Measurements from ENCODE around the gene POLR2L. TPM values are rescaled to one million over a fixed set of nuclear protein-coding genes. Genes with fewer than 3 reads are reported as not detected.
A peak's percentile ranks its signal among the peaks of the same experiment; 100 is the strongest.

The POLR2L gene
- total and polyA plus RNA-seq, 5 donors from 2014 or later: 43.1 to 101 (median 74.3) TPM

DNA sequence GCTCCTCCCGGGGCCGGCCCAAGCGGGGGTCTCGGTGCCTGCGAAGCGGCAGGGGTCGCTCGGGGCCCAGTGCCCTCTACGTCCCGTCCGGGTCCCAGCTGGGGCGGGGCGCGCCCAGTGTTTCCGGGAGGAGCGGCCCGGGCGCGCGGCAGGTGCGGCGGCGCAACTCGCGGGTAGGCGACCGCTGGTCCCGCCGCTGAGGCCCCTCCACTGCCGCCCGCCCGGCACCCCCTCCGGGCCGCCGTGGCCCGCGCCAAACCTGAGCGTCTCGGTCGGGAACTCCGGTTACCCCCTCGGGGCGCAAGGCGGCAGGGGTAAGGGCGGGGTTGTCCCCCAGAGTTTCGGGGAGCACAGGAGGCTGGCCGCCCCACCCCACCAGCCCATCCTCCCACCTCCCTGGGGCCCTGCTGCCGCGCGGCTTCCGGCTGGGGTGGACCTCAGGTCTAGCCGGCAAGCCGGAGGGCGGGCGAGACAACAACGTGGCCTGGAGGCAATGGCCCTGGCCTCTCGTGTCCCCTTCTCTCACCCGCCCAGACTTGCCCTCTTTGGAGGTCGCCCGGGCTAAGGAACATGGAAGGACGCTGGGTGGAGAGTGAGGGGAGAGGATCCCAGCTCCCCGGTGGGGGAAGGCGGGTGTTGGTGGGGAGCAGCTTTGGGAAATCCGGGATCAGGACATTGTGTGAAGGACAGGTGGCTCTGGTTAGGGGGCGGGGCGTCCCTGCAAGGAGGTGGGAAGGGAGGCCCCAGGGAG, 15.0 kb downstream of the POLR2L start:
- Histone ChIP-seq H3K4me3 (ENCODE audit: low read depth, low read length) (no peak overlapping the region), H3K9me3 (ENCODE audit: control insufficient read depth in 2 of 2, low read length in 2 of 2) (no peaks in the 10 kb centered on the region), H3K27me3 (ENCODE audit: control insufficient read depth, insufficient read depth, low read length) (no peaks in the 10 kb centered on the region), H3K36me3 (ENCODE audit: control insufficient read depth, insufficient read depth, low read length) (peaks cover 8% of the 10 kb centered on the region), H3K27ac (ENCODE audit: insufficient read depth, low read length, poor library complexity, severe bottlenecking) (no peak overlapping the region), H3K4me1 (ENCODE audit: control insufficient read depth, insufficient read depth, low read length, poor library complexity, severe bottlenecking) (peaks cover 55% of the 10 kb centered on the region)
- peak in 1 of 3 donors; percentile 61 for DNase-seq
- no peaks in the 10 kb centered on the region for H3K9me3 Mint-ChIP-seq
- H3K27ac Mint-ChIP-seq: no peak overlapping the region
- H3K4me3 Mint-ChIP-seq: peak overlapping the region; percentile 67 to 89 (median 82)
- H3K27me3 Mint-ChIP-seq: peaks cover 39% of the 10 kb centered on the region
- peaks cover 9% of the 10 kb centered on the region for H3K36me3 Mint-ChIP-seq
- ATAC-seq (ENCODE audit: low read depth in 2 of 2): peak in 1 of 2 donors; percentile 7
- peaks cover 0 to 47% (median 12%) of the 10 kb centered on the region in 4 donors for H3K4me1 Mint-ChIP-seq

DNA sequence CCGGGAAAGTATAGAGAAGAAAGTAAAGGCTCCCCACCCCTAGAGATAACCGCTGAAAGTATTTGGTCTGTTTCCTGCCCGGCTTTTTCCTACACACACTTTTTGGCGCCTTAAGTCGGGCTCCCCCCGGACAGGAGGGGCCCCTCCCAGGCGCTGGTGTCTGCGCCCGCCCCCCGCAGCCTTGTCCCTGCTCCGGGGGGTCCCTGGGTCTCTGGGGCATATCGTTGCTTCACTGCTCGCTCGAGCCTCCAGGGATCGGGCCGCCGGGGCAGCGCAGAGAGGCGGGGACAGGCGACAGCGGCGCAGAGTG, 15.5 kb downstream of the POLR2L start:
- Histone ChIP-seq H3K27ac (ENCODE audit: insufficient read depth, low read length, poor library complexity, severe bottlenecking) (no peak overlapping the region), H3K27me3 (ENCODE audit: control insufficient read depth, insufficient read depth, low read length) (no peaks in the 10 kb centered on the region), H3K4me1 (ENCODE audit: control insufficient read depth, insufficient read depth, low read length, poor library complexity, severe bottlenecking) (peaks cover 52% of the 10 kb centered on the region), H3K9me3 (ENCODE audit: control insufficient read depth in 2 of 2, low read length in 2 of 2) (no peaks in the 10 kb centered on the region), H3K4me3 (ENCODE audit: low read depth, low read length) (no peak overlapping the region), H3K36me3 (ENCODE audit: control insufficient read depth, insufficient read depth, low read length) (peaks cover 10% of the 10 kb centered on the region)
- Mint-ChIP-seq H3K9me3 (no peaks in the 10 kb centered on the region), H3K36me3 (peaks cover 10% of the 10 kb centered on the region), H3K4me1 (peaks cover 0 to 49% (median 12%) of the 10 kb centered on the region in 4 donors), H3K4me3 (peak overlapping the region; percentile 77 to 91 (median 84)), H3K27ac (no peak overlapping the region), H3K27me3 (peaks cover 37% of the 10 kb centered on the region)
- DNase-seq (peak in 1 of 3 donors; percentile 45), ATAC-seq (ENCODE audit: low read depth in 2 of 2) (peak in 1 of 2 donors; percentile 7)

DNA sequence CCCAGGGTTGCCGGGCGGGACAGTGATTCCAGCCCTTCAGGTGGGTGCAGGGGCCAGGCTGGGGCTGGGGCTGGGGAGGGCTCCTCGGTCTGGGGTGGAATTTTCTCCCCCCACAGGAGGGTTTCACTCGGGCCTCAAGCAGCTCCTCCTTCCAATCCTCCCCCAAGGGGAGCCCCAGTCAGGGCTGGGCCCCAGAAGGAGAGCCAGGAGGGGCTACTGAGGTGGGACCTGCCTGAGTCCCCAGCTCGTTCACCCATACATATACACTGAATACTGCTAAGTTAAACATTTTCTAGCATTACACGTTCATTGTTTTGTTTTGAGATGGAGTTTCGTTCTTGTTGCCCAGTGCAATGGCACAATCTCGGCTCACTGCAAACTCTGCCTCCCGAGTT, 16.1 kb downstream of the POLR2L start:
- peaks cover 10% of the 10 kb centered on the region for H3K36me3 ChIP-seq (ENCODE audit: control insufficient read depth, insufficient read depth, low read length)
- H3K9me3 ChIP-seq (ENCODE audit: control insufficient read depth in 2 of 2, low read length in 2 of 2): no peaks in the 10 kb centered on the region
- H3K4me1 ChIP-seq (ENCODE audit: control insufficient read depth, insufficient read depth, low read length, poor library complexity, severe bottlenecking): peaks cover 50% of the 10 kb centered on the region
- H3K27ac ChIP-seq (ENCODE audit: insufficient read depth, low read length, poor library complexity, severe bottlenecking): no peak overlapping the region
- Mint-ChIP-seq H3K4me1 (peaks cover 0 to 50% (median 13%) of the 10 kb centered on the region in 4 donors), H3K27me3 (peaks cover 31% of the 10 kb centered on the region), H3K36me3 (peaks cover 10% of the 10 kb centered on the region), H3K27ac (no peak overlapping the region), H3K4me3 (peak overlapping the region; percentile 77 to 91 (median 84)), H3K9me3 (no peaks in the 10 kb centered on the region)
- H3K27me3 ChIP-seq (ENCODE audit: control insufficient read depth, insufficient read depth, low read length): no peaks in the 10 kb centered on the region
- ATAC-seq (ENCODE audit: low read depth in 2 of 2) (no peak), DNase-seq (no peak)
- H3K4me3 ChIP-seq (ENCODE audit: low read depth, low read length): no peak overlapping the region

DNA sequence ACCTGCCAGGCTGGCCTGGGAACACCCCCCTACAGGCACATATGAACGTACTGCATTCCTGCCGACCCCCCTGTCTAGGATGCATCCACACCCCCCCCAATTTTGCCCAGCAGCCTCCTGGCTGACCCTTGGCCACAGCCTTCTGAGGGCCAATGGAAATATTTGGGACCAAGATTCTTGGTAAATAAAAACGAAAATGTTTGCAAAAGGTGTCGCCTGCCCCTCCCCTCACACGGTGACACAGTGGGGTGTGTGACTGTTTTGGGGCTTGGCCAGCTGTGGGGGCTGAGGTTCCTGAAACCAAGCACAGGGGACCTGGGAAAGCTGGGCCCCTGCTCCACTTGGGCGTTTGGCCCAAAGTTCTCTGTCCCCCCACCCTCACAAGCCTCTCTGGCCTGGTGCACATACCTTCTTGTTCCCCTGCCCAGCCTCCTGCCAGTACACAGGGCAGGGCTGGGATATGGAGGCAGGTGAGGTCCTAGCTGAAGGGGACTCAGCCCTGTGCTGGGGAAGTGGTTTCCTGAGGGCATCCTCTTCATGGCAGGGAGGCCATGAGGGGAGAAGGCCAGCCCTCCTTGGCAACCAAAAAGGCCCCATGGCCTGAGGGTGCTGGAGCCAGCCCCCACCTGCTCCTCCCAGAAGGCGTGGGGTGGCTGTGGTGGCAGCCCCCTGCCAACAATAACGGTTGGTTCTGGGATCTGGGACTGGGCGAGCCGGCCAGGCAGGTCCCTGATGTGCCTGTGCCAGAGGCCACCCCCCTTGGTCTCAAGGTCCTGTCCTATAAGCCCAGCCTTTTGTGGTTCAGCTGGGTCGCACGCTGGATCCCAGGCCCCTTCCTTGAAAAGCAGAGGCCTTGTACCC, 16.7 kb downstream of the POLR2L start:
- Mint-ChIP-seq H3K9me3 (no peaks in the 10 kb centered on the region), H3K27me3 (peaks cover 30% of the 10 kb centered on the region), H3K4me1 (peaks cover 0 to 54% (median 16%) of the 10 kb centered on the region in 4 donors), H3K27ac (no peak overlapping the region), H3K4me3 (peak overlapping the region in 1 of 4 donors; percentile 85), H3K36me3 (peaks cover 10% of the 10 kb centered on the region)
- H3K4me1 ChIP-seq (ENCODE audit: control insufficient read depth, insufficient read depth, low read length, poor library complexity, severe bottlenecking): peaks cover 50% of the 10 kb centered on the region
- no peaks in the 10 kb centered on the region for H3K9me3 ChIP-seq (ENCODE audit: control insufficient read depth in 2 of 2, low read length in 2 of 2)
- no peak for ATAC-seq (ENCODE audit: low read depth in 2 of 2)
- H3K27ac ChIP-seq (ENCODE audit: insufficient read depth, low read length, poor library complexity, severe bottlenecking): no peak overlapping the region
- peaks cover 10% of the 10 kb centered on the region for H3K36me3 ChIP-seq (ENCODE audit: control insufficient read depth, insufficient read depth, low read length)
- H3K27me3 ChIP-seq (ENCODE audit: control insufficient read depth, insufficient read depth, low read length): no peaks in the 10 kb centered on the region
- no peak overlapping the region for H3K4me3 ChIP-seq (ENCODE audit: low read depth, low read length)
- DNase-seq: no peak

DNA sequence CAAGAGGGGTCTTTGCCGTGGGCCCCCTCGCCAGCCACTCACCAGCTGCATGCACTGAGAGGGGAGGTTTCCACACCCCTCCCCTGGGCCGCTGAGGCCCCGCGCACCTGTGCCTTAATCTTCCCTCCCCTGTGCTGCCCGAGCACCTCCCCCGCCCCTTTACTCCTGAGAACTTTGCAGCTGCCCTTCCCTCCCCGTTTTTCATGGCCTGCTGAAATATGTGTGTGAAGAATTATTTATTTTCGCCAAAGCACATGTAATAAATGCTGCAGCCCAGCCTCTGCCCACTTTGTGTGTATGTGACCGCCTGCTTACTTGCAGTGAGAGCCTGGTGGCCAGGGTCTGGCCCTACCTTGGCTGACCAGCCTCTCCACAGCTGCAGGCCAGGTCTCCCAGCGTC, 17.4 kb downstream of the POLR2L start:
- peaks cover 10% of the 10 kb centered on the region for H3K36me3 ChIP-seq (ENCODE audit: control insufficient read depth, insufficient read depth, low read length)
- no peaks in the 10 kb centered on the region for H3K9me3 ChIP-seq (ENCODE audit: control insufficient read depth in 2 of 2, low read length in 2 of 2)
- DNase-seq (no peak), ATAC-seq (ENCODE audit: low read depth in 2 of 2) (no peak)
- no peak overlapping the region for H3K27ac ChIP-seq (ENCODE audit: insufficient read depth, low read length, poor library complexity, severe bottlenecking)
- peak overlapping the region in 1 of 3 donors; percentile 56 for H3K27ac Mint-ChIP-seq
- H3K9me3 Mint-ChIP-seq: no peaks in the 10 kb centered on the region
- H3K4me3 ChIP-seq (ENCODE audit: low read depth, low read length): no peak overlapping the region
- peaks cover 30% of the 10 kb centered on the region for H3K27me3 Mint-ChIP-seq
- H3K4me3 Mint-ChIP-seq: peak overlapping the region in 2 of 4 donors; percentile 54 to 74
- H3K4me1 Mint-ChIP-seq: peaks cover 0 to 51% (median 16%) of the 10 kb centered on the region in 4 donors
- peaks cover 47% of the 10 kb centered on the region for H3K4me1 ChIP-seq (ENCODE audit: control insufficient read depth, insufficient read depth, low read length, poor library complexity, severe bottlenecking)
- H3K27me3 ChIP-seq (ENCODE audit: control insufficient read depth, insufficient read depth, low read length): no peaks in the 10 kb centered on the region
- peaks cover 10% of the 10 kb centered on the region for H3K36me3 Mint-ChIP-seq

DNA sequence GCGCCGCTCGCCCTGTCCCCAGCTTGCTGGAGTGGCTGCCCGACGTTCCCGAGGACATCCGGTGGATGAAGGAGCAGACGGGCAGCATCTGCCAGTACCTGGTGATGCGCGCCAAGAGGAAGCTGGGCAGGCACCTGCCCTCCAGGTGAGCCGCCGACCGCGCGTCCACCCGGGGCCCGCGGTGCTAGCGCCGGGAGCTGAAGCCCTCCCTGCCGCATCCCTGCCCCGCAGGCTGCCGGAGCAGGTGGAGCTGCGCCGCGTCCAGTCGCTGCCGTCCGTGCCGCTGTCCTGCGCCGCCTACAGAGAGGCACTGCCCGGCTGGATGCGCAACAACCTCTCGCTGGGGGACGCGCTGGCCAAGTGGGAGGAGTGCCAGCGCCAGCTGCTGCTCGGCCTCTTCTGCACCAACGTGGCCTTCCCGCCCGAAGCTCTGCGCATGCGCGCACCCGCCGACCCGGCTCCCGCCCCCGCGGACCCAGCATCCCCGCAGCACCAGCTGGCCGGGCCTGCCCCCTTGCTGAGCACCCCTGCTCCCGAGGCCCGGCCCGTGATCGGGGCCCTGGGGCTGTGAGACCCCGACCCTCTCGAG, 17.9 kb downstream of the POLR2L start:
- DNase-seq: no peak
- Mint-ChIP-seq H3K4me3 (peak overlapping the region in 1 of 4 donors; percentile 54), H3K4me1 (peaks cover 0 to 46% (median 16%) of the 10 kb centered on the region in 4 donors), H3K27me3 (peaks cover 27% of the 10 kb centered on the region), H3K36me3 (peaks cover 10% of the 10 kb centered on the region), H3K9me3 (no peaks in the 10 kb centered on the region), H3K27ac (no peak overlapping the region)
- ATAC-seq (ENCODE audit: low read depth in 2 of 2): no peak
- no peak overlapping the region for H3K4me3 ChIP-seq (ENCODE audit: low read depth, low read length)
- H3K9me3 ChIP-seq (ENCODE audit: control insufficient read depth in 2 of 2, low read length in 2 of 2): no peaks in the 10 kb centered on the region
- H3K36me3 ChIP-seq (ENCODE audit: control insufficient read depth, insufficient read depth, low read length): peaks cover 10% of the 10 kb centered on the region
- H3K4me1 ChIP-seq (ENCODE audit: control insufficient read depth, insufficient read depth, low read length, poor library complexity, severe bottlenecking): peaks cover 42% of the 10 kb centered on the region
- no peak overlapping the region for H3K27ac ChIP-seq (ENCODE audit: insufficient read depth, low read length, poor library complexity, severe bottlenecking)
- H3K27me3 ChIP-seq (ENCODE audit: control insufficient read depth, insufficient read depth, low read length): no peaks in the 10 kb centered on the region

DNA sequence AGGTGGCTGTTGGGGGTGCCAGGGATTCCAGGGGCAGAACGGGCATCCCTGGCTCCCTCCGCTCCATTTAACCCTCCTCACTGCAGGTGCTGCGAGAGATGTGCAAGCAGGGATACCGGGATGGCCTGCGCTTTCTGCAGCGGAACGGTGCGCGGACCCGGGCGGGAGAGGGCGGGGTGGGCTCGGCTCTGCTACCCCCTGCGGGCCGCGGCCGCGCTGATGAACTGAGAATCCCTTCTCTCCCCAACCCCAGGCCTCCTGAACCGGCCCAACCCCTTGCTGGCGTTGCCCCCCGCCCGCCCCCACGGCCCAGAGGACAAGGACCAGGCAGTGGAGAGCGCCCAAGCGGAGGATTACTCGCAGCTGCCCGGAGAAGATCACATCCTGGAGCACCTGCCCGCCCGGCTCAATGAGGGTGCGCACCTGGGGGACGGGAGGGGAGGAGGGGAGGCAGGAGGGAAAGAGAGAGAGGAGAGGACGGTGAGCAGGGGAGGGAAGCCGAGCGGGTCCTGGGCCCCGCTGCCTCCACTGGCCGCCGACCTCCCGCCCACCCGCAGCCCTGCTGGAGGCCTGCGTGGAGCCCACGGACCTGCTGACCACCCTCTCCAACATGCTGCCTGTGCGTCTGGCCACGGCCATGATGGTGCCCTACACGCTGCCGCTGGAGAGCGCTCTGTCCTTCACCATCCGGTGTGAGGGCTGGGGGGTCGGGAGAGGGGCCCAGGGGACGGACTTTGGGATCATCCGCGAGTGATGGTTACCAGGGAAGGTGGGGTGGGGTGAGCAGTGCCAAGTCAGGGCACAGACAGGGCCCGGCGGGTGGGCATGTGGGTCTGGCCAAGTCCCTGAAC, 18.7 kb downstream of the POLR2L start:
- ATAC-seq (ENCODE audit: low read depth in 2 of 2) (no peak), DNase-seq (no peak)
- H3K27ac ChIP-seq (ENCODE audit: insufficient read depth, low read length, poor library complexity, severe bottlenecking): no peak overlapping the region
- Mint-ChIP-seq H3K36me3 (peaks cover 10% of the 10 kb centered on the region), H3K4me3 (peak overlapping the region in 2 of 4 donors; percentile 38 to 41), H3K9me3 (no peaks in the 10 kb centered on the region), H3K4me1 (peaks cover 0 to 40% (median 16%) of the 10 kb centered on the region in 4 donors), H3K27ac (no peak overlapping the region), H3K27me3 (peaks cover 19% of the 10 kb centered on the region)
- H3K4me1 ChIP-seq (ENCODE audit: control insufficient read depth, insufficient read depth, low read length, poor library complexity, severe bottlenecking): peaks cover 40% of the 10 kb centered on the region
- H3K36me3 ChIP-seq (ENCODE audit: control insufficient read depth, insufficient read depth, low read length): peaks cover 10% of the 10 kb centered on the region
- H3K9me3 ChIP-seq (ENCODE audit: control insufficient read depth in 2 of 2, low read length in 2 of 2): no peaks in the 10 kb centered on the region
- no peak overlapping the region for H3K4me3 ChIP-seq (ENCODE audit: low read depth, low read length)
- no peaks in the 10 kb centered on the region for H3K27me3 ChIP-seq (ENCODE audit: control insufficient read depth, insufficient read depth, low read length)
